Fibroblast of lung (primary cell): Measurements from ENCODE around the gene UMPS. TPM values are rescaled to one million over a fixed set of nuclear protein-coding genes. Genes with fewer than 3 reads are reported as not detected.

Experiments used
- DNase-seq, 2 donors: peaks; one replicate each; pipeline versions ENCODE4 v3.0.0 to v3.0.0-alpha.2; 2010; ENCODE audit warnings: low read depth in 2 of 2
- H2AFZ ChIP-seq: 2 replicates; pipeline ENCODE4 v1.5.1; 2012; ENCODE audit warnings: low read length, control low read depth, inconsistent platforms
- H3K27ac ChIP-seq: 2 replicates; pipeline ENCODE4 v1.5.1; 2011; ENCODE audit warnings: low read length, control low read depth; ENCODE audit not compliant: insufficient read depth
- H3K27me3 ChIP-seq: 2 replicates; pipeline ENCODE4 v1.5.1; 2011; ENCODE audit warnings: mild to moderate bottlenecking, low read length; ENCODE audit not compliant: control insufficient read depth, insufficient read depth
- H3K36me3 ChIP-seq: 2 replicates; pipeline ENCODE4 v1.5.1; 2011; ENCODE audit warnings: low read length; ENCODE audit not compliant: control insufficient read depth, insufficient read depth
- H3K4me1 ChIP-seq: 2 replicates; pipeline ENCODE4 v1.5.1; 2011; ENCODE audit warnings: low read length; ENCODE audit not compliant: control insufficient read depth, insufficient read depth; ENCODE audit errors: extremely low read depth
- H3K4me2 ChIP-seq: 2 replicates; pipeline ENCODE4 v1.5.1; 2011; ENCODE audit warnings: low read length, control low read depth; ENCODE audit not compliant: insufficient read depth; ENCODE audit errors: extremely low read depth
- H3K4me3 ChIP-seq, 4 experiments: fragments of 200-600 bp in 1 of 4; sonication (generic) in 1 of 4; replicated peaks in 1 of 4; 2 replicates each; pipeline ENCODE4 v1.5.1; 2011 to 2016; ENCODE audit warnings: low read length in 4 of 4, low read depth in 3 of 4, mild to moderate bottlenecking in 3 of 4, control low read depth in 2 of 4, inconsistent platforms in 1 of 4, mixed read lengths in 1 of 4; ENCODE audit not compliant: insufficient read depth in 1 of 4; ENCODE audit errors: control extremely low read depth in 1 of 4
- H3K79me2 ChIP-seq: 2 replicates; pipeline ENCODE4 v1.5.1; 2012; ENCODE audit warnings: mild to moderate bottlenecking, low read length, inconsistent platforms; ENCODE audit not compliant: control insufficient read depth, insufficient read depth
- H3K9ac ChIP-seq: 2 replicates; pipeline ENCODE4 v1.5.1; 2011; ENCODE audit warnings: mild to moderate bottlenecking, low read length, control low read depth; ENCODE audit not compliant: insufficient read depth
- H3K9me3 ChIP-seq: 2 replicates; pipeline ENCODE4 v1.5.1; 2012; ENCODE audit warnings: low read depth, low read length; ENCODE audit not compliant: control insufficient read depth, insufficient read depth
- H4K20me1 ChIP-seq: 2 replicates; pipeline ENCODE4 v1.5.1; 2011; ENCODE audit warnings: low read length; ENCODE audit not compliant: control insufficient read depth, insufficient read depth; ENCODE audit errors: extremely low read depth
- EZH2 ChIP-seq: IDR thresholded peaks from 2 replicates; pipeline ENCODE4 v1.5.1; 2012; ENCODE audit warnings: low read length, control low read depth, mild to moderate bottlenecking; ENCODE audit errors: missing control alignments
- polyA plus RNA-seq, 2 donors: library from polyadenylated mRNA; depleted of rRNA in 1 of 2; stranded (reverse) in 1 of 2; unstranded in 1 of 2; fragments of >200 nt; gene quantifications; 2 replicates each; pipeline ENCODE4 v1.2.1, GENCODE V29; 2011 to 2012; ENCODE audit warnings: missing spikeins in 1 of 2
- total RNA-seq: library from RNA; depleted of rRNA; stranded (reverse); fragments of >200 nt; gene quantifications from 2 replicates; pipeline ENCODE4 v1.2.1, GENCODE V29; 2014
- TF ChIP-seq, protein P1 (sequence below), 2 donors: IDR thresholded peaks in 1 of 2; conservative IDR thresholded peaks in 1 of 2; 1 replicate in 1 of 2; 2 replicates in 1 of 2; pipeline ENCODE4 v1.5.1; 2011 to 2012; ENCODE audit warnings: low read length in 2 of 2, control low read depth in 1 of 2, inconsistent platforms in 1 of 2, low read depth in 1 of 2, mild to moderate bottlenecking in 1 of 2

UMPS gene
- total and polyA plus RNA-seq, 2 donors (not counting 1 experiment from before 2014, with no cell fraction given) = 21.6 to 25.0 TPM

DNA sequence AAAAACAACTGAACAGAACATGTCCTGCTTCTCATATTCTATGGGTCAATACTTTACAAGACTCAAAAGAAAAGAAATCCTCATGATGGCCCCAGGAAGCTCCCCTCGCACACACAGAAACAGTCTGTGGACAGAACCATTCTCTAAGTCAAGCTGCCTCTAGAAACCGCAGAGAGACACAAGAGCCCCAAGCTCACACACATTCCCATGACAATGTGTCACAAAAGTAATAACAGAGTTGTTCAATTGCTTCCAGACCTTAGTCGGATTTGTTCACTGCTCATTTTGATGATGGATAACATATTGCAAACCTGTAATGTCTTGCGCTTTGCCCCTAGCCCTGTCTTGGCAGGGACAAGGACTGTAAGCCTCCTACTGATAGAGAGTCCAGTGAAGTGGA, 60.9 kb downstream of the UMPS start:
- Histone ChIP-seq H3K9ac (no peak overlapping the region), H3K36me3 (no peaks in the 10 kb centered on the region), H3K4me2 (peak overlapping the region; percentile 62), H3K27me3 (no peaks in the 10 kb centered on the region), H4K20me1 (no peaks in the 10 kb centered on the region), H2AFZ (no peak overlapping the region), H3K79me2 (no peaks in the 10 kb centered on the region), H3K4me1 (peaks cover 26% of the 10 kb centered on the region), H3K27ac (peak overlapping the region; percentile 85), H3K4me3 (no peak overlapping the region), H3K9me3 (no peaks in the 10 kb centered on the region)
- DNase-seq = peak in 1 of 2 donors; percentile 77
- TF ChIP-seq, protein P1, sequence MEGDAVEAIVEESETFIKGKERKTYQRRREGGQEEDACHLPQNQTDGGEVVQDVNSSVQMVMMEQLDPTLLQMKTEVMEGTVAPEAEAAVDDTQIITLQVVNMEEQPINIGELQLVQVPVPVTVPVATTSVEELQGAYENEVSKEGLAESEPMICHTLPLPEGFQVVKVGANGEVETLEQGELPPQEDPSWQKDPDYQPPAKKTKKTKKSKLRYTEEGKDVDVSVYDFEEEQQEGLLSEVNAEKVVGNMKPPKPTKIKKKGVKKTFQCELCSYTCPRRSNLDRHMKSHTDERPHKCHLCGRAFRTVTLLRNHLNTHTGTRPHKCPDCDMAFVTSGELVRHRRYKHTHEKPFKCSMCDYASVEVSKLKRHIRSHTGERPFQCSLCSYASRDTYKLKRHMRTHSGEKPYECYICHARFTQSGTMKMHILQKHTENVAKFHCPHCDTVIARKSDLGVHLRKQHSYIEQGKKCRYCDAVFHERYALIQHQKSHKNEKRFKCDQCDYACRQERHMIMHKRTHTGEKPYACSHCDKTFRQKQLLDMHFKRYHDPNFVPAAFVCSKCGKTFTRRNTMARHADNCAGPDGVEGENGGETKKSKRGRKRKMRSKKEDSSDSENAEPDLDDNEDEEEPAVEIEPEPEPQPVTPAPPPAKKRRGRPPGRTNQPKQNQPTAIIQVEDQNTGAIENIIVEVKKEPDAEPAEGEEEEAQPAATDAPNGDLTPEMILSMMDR (conservative IDR thresholded peaks at IDR 0.05 in 1 of 2, IDR thresholded peaks at IDR 0.05 in 1 of 2; ENCODE audit: low read depth in 1 of 2, low read length in 2 of 2) = no peak
- TF ChIP-seq EZH2 = no peak

DNA sequence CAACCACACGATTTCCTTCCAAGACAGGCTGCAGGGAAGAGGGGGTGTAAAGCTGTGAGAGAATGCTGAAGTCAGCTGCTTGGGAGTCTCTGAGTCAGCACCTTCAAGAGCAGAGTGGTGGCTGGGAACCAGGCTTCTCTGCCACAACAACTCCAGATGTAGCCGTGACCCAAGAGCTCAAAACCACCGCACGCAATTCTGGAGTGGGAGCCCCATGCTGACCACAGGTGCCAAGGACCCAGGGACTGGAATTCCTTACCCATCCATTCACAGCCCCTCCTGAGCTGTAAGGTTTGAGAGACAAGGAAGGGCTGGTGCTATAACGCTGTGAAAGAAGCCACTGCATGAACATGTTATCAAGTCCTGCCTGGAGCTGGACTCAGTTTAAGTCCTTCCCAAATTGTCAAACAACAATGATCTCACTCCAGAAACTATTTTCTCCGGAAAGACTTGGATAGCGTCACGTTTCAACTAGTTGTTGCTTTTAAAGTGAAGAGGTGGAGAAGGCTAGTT, 61.4 kb downstream of the UMPS start:
- no peak overlapping the region for H3K4me3 ChIP-seq
- H3K79me2 ChIP-seq = no peaks in the 10 kb centered on the region
- peaks cover 3% of the 10 kb centered on the region for H3K36me3 ChIP-seq
- TF ChIP-seq, protein P1 (conservative IDR thresholded peaks at IDR 0.05 in 1 of 2, IDR thresholded peaks at IDR 0.05 in 1 of 2; ENCODE audit: low read depth in 1 of 2, low read length in 2 of 2) = no peak
- no peak for TF ChIP-seq EZH2
- H4K20me1 ChIP-seq = no peaks in the 10 kb centered on the region
- DNase-seq = peak; percentile 91 to 99
- peak overlapping the region; percentile 30 for H3K9ac ChIP-seq
- H3K4me2 ChIP-seq = peak overlapping the region; percentile 62
- peaks cover 26% of the 10 kb centered on the region for H3K4me1 ChIP-seq
- H3K27me3 ChIP-seq = no peaks in the 10 kb centered on the region
- H2AFZ ChIP-seq = no peak overlapping the region
- H3K27ac ChIP-seq = peak overlapping the region; percentile 85
- H3K9me3 ChIP-seq = no peaks in the 10 kb centered on the region

DNA sequence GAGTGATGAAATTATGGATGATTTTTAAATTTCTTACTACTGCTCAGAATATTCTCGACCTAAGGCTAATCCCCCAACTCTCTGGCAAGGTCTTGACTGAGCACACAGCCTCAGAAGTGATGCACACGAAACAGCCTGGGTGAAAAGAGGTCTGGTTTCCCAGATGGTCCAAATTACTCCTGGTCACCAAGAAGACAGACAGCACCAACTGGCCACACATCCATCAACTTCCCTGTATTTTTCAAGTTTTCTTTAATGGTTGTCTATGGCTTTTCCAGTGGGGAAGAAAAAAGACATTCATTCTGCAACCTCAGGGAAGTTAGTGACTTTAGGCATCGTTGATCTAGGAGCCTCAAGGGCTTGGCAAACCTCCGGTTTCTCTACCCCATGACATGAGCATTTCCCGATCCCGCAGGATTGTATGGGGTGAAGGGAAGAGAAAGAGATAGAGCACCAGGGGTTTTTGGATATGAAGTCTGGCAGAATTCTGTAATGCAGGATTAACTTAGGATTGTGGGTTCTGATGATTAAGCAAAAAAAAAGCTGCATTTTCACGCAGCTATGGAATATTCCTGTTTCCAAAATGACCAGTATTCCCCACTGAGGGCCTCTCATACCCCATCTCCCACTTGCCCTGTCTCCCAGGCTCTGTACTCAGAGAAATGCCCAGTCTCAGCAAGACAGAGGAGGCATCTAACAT, 62.2 kb downstream of the UMPS start:
- Histone ChIP-seq H3K4me3 (no peak overlapping the region), H4K20me1 (no peaks in the 10 kb centered on the region), H3K4me2 (peak overlapping the region; percentile 62), H3K27ac (peak overlapping the region; percentile 85), H3K9ac (no peak overlapping the region), H3K36me3 (peaks cover 3% of the 10 kb centered on the region), H2AFZ (no peak overlapping the region), H3K79me2 (no peaks in the 10 kb centered on the region), H3K4me1 (peaks cover 22% of the 10 kb centered on the region), H3K27me3 (no peaks in the 10 kb centered on the region), H3K9me3 (no peaks in the 10 kb centered on the region)
- no peak for TF ChIP-seq EZH2
- TF ChIP-seq, protein P1 (conservative IDR thresholded peaks at IDR 0.05 in 1 of 2, IDR thresholded peaks at IDR 0.05 in 1 of 2; ENCODE audit: low read depth in 1 of 2, low read length in 2 of 2) = no peak
- peak in 1 of 2 donors; percentile 47 for DNase-seq
